ENCODE measurements around the gene ANKRD7.

Gene ANKRD7, protein sequence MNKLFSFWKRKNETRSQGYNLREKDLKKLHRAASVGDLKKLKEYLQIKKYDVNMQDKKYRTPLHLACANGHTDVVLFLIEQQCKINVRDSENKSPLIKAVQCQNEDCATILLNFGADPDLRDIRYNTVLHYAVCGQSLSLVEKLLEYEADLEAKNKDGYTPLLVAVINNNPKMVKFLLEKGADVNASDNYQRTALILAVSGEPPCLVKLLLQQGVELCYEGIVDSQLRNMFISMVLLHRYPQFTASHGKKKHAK

GRCh38 chr7:118224521-118224920, at the start of gene ANKRD7:
Gene ANKRD7 (plus strand): TSS chr7:118224704. CDS start chr7:118224831, 127 bp downstream.
- DNase-seq, result no peak

- DNase-seq, result no peak
Measured at GRCh38 chr7:118175740-118176139, 48.8 kb upstream of the ANKRD7 start.

DNA sequence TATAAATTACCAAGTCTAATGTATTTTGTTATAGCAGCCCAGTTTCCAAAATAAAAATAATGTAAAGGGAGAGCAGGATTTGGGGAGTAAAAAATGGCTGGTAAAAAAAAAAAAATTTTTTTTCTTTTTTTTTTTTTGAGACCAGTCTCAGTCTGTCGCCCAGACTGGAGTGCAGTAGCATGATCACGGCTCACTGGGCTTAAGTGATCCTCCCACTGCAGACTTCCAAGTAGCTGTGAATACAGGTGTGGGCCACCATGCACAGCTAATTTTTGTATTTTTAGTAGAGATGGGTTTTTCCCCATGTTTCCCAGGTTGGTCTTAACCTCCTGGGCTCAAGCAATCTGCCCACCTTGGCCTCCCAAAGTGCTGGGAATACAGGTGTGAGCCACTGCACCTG, 45.3 kb upstream of the ANKRD7 start:
- DNase-seq, result no peak

DNA sequence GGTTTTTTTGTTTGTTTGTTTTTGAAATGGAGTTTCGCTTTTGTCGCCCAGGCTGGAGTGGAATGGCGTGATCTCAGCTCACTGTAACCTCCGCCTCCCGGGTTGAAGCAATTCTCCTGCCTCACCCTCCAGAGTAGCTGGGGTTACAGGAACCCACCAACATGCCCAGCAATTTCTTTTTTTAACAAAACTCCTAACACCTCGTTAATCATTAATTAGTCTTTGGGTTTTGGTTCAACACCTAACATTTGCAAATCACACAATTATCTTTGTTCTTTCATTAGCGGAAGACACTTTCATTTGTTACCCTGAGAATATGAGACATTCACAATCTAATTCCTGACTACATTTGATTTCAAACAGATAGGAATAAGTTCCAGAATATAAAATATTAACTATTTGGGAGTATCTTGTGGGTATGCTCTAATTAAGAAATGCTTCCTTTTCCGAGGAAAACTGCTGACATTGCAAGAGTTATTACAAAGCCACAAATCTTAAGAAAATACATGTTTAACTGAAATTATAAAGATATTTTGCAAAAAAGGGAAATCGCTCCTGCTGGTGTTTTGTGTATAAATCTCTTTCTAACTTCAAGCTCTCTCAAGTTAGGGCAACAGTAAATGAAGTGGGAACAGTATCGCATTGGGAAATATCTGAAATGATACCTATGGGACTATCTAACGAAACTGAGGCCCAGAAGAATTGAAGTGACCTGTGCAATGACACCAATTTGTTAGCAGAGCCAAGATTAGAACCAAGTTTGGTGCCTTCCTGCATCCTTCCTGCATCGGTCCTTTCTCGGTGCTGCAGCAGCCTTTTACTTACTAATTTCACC, 41.7 kb upstream of the ANKRD7 start:
- no peak for DNase-seq

DNA sequence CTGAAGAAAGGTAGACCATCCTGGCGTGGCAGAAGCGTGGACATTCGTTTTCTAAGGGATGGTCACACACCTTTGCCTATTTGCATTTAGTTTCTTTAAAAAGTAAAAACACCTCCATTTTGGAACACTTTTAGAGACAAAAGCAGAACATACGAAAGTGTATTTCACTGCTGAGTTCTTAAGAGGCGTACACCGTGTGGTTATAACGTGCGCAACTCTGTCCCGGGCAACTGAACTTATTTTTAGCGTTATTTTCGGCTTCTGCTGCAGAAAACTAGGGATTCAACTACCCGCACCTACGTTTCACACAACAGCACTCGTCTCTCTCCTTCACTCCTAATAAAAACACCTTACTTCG, 41.1 kb upstream of the ANKRD7 start:
- DNase-seq, result peak; percentile 39

DNA sequence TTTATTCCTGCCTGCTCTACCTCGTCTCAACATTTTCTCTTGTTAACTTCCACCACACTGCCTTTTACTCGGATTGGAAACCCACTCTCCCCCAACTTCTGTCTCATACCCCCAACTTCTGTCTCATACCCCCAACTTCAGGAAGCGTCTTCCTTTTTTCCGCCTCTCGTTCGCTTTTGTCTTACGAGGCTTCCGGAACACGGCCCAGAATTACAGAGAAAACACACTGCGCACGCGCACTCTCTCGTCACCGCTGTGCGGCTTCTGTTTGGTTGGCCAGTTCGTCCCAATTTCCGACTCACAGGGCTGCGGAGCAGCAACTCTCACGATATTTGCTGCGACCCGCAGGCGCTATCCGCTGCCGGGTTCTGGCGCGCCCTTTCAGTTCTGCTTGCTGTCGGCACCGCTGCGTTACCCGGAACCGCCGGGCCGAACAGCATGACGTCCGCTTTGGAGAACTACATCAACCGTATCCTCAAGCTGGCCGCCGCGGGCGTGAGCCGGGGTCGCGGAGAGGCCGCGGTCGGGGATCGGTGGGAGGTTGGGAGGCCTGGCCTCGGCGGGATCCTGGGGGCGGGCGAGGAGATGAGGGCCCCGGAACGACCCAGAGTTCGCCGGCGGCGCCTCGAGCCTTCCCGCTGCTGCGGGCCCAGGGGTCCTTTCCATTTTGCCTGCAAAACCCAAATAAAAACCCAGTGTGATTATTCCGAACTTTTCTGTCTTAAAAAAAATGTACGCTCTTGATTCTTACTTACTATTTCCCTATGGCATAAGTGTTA, 40.5 kb upstream of the ANKRD7 start, which contains the start of gene LSM8:
TSS of gene LSM8 (plus strand) at position 379 of the 779 bp plus-strand sequence. CDS start at position 439, 60 bp downstream.
- DNase-seq, result peak; percentile 96

- DNase-seq, result peak; percentile 35
Measured at GRCh38 chr7:118184565-118184940, 40.0 kb upstream of the ANKRD7 start.

- DNase-seq, result peak; percentile 37
Measured at GRCh38 chr7:118185163-118185860, 39.2 kb upstream of the ANKRD7 start.

DNA sequence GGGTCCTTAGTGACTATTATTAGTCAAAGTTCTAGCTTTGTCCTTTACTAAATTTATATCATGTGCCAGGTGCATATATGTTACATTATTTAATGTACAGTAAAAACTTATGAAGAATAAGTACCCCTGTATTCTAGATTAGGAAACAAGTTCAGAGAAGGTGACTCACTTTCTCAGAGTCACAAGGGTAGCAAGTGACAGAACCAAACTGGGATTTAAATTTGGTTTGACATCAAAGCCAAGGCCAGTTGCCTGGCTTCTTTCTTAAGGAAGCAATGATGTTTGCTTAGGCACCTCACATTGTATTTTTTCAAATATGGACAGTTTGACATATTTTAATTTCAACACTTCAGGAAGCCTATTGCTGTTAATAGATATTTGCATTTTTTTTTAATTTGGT, 38.0 kb upstream of the ANKRD7 start:
- DNase-seq, result peak; percentile 14

- no peak for DNase-seq
Measured at GRCh38 chr7:118194571-118194970, 29.9 kb upstream of the ANKRD7 start.

- DNase-seq, result peak; percentile 67
Measured at GRCh38 chr7:118195837-118196474, 28.5 kb upstream of the ANKRD7 start.

- no peak for DNase-seq
Measured at GRCh38 chr7:118202061-118202460, 22.4 kb upstream of the ANKRD7 start.

DNA sequence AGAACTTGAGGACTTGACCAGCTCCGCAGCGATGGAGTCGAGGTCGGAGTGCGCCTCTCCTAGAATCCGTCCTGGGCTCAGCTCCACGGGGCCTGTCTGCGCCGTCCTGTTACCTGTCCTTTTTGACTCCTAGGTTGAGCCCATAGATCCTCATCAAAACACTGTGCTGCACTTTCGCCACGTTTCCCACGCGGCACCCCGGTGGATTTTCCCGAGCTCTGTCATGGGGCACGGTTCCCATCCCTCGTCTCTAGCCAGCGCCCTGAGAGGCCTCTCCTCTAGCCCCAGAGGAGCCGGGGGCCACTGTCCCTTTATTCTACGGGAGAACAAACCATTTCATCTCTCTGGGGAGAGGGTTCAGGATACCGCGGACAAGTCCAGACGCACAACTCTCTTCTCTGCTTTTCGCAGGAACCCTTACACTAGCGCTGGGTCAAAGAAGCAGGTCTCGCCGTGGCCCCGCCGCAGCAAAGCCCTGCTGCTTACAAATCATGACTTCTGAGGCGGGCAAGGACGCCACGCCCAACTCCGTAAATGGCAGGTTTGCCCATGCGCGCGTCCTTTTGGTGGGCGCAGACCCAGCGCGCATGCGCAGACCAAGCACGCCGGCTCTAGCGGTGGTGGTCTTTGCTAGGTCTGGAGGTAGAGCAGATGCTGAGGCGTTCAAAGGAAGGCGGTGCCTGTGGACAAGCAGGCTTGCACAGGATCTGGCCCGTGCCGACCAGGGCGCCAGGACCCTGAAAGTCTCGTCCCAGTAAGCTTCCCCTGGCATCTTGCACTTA, 10.3 kb upstream of the ANKRD7 start:
- peak; percentile 72 for DNase-seq

- DNase-seq, result no peak
Measured at GRCh38 chr7:118214833-118215182, 9.7 kb upstream of the ANKRD7 start.

DNA sequence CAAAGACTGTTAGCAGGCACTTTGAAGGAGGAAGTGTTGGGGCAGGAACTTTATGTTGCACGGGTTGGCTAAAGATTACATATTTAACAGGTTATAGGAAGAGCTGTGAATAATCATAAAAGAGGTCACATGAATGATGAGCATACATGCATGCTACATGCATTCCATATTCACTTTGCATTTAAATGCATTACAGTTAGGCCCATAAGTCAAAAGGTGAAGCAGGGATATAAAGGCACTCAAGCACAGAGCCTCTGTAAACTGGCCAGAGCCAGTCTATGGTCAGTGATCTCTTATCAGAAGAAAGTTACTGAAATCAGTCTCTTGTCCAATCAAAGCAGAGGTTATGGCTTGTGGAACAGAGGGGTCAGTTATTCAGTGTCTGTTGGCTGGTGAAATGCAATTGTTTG, 7.3 kb upstream of the ANKRD7 start:
- peak; percentile 88 for DNase-seq

DNA sequence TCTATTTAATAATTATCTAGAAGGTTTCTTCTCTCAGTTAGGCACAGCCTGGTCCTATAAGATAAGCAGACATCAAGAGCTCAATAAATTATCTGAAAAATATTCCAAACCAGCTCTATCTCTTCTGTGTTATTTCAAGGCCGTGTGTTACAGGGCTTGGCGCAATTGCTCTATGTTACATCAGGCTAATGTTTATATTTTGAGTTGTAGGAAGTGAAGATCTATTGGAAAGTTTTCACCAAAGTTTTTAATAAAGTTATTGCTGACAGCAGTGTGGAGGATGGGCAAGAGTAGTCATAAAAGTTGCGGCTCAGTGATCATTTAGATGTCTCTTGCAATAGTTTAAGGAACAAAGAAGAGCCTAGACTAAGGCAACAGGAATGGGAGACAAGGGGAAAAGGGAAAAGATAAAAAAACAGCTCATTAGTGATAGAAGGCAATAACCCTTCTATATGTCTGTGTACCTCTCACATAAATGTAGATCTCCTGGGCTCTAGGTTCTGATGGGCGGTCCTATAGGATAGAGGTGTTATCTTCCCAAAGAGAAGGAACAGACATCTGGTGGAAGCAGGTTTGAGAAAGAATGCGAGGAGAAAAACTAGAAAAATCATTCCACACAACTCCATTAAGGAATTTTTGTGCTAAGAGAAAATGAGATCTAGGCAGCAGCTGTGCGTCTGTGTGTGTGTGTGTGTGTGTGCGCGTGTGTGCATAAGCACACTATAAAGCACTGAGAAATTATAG, 5.9 kb upstream of the ANKRD7 start:
- DNase-seq, result peak; percentile 92

DNA sequence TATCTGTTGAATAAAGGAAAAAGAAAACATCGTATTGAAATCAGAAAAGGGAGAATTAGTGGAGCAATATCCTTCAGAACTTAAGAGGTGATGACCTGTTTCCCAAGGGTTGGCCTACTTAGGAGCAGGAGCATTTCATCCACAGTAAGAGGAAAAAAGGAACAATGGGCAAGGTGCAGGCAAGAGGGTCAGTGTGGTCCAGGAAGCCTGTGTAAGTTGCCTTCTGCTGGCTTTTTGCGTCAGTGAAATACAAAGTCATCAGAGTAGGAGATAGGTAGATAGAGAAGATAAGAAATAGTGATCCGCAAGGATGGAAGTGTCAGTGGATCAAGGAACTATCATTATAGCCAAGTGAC, 5.4 kb upstream of the ANKRD7 start:
- peak; percentile 38 for DNase-seq

- DNase-seq, result no peak
Measured at GRCh38 chr7:118220583-118220982, 3.9 kb upstream of the ANKRD7 start.

- no peak for DNase-seq
Measured at GRCh38 chr7:118222591-118222990, 1.9 kb upstream of the ANKRD7 start.

GRCh38 chr7:118232837-118233236, 8.3 kb downstream of the ANKRD7 start:
- no peak for DNase-seq

DNA sequence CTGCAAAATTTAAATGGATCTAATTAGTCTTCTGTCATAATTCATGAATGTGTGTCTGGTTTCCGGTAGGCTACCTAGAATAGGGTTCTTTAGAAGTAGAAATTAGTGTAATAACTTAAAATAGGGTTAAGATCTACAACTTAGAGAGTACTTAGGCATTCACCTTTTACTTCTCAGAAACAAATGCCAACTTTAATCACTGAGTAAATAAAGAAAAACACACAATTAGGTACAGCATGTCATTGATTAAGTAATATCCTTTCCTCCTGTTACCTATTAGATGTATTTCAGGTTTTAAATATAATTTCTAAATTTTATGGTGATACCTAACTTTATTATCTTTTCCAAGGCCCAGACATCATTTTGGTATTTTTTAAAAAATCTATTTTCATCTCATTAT, 9.3 kb downstream of the ANKRD7 start:
- DNase-seq, result no peak

Measured in OCI-M1 (cell line).